ENCODE data around the gene LRMDA. TPM values are rescaled to one million over a fixed set of nuclear protein-coding genes. Genes with fewer than 3 reads are reported as not detected.

Gene LRMDA
- total RNA-seq, 1 experiment from 2014 or later = not detected

DNA sequence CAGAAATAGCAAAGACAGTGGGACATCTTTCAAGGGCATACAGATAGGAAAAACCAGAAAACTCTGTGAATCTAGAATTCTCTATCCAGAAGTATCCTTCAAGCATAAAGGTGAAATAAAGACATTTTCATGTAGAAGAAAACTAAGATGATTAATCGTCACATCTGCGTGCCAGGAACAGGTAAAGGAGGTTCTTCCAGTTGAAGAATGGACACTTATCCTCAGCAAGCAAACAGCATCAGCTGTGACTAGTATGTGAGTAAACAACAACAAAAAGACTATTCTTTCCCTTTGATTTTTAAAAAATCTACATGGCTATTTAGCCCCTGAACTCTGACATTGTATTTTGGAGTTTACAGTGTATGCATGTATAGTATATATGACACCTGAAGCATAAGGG lies 124.9 kb downstream of the LRMDA start:
- H3K4me1 ChIP-seq (ENCODE audit: low read length) = no peaks in the 10 kb centered on the region
- H3K27me3 ChIP-seq (ENCODE audit: low read length) = no peaks in the 10 kb centered on the region
- H3K4me2 ChIP-seq (ENCODE audit: low read depth, low read length, poor library complexity, severe bottlenecking) = no peak overlapping the region
- H3K9me3 ChIP-seq (ENCODE audit: low read length) = no peaks in the 10 kb centered on the region
- no peaks in the 10 kb centered on the region for H3K79me2 ChIP-seq (ENCODE audit: low read length)
- H2AFZ ChIP-seq (ENCODE audit: low read length) = no peak overlapping the region
- H3K36me3 ChIP-seq (ENCODE audit: insufficient read depth, low read length) = no peaks in the 10 kb centered on the region
- no peak overlapping the region for H3K4me3 ChIP-seq (ENCODE audit: low read length)
- H4K20me1 ChIP-seq (ENCODE audit: insufficient read depth, low read depth, low read length) = no peaks in the 10 kb centered on the region
- no peaks in the 10 kb centered on the region for H3K9me2 ChIP-seq (replicated peaks; ENCODE audit: insufficient read depth, low read length)
- H3K27ac ChIP-seq (ENCODE audit: low read length) = no peak overlapping the region
- H3K9ac ChIP-seq (ENCODE audit: low read length) = no peak overlapping the region
- DNase-seq = no peak

DNA sequence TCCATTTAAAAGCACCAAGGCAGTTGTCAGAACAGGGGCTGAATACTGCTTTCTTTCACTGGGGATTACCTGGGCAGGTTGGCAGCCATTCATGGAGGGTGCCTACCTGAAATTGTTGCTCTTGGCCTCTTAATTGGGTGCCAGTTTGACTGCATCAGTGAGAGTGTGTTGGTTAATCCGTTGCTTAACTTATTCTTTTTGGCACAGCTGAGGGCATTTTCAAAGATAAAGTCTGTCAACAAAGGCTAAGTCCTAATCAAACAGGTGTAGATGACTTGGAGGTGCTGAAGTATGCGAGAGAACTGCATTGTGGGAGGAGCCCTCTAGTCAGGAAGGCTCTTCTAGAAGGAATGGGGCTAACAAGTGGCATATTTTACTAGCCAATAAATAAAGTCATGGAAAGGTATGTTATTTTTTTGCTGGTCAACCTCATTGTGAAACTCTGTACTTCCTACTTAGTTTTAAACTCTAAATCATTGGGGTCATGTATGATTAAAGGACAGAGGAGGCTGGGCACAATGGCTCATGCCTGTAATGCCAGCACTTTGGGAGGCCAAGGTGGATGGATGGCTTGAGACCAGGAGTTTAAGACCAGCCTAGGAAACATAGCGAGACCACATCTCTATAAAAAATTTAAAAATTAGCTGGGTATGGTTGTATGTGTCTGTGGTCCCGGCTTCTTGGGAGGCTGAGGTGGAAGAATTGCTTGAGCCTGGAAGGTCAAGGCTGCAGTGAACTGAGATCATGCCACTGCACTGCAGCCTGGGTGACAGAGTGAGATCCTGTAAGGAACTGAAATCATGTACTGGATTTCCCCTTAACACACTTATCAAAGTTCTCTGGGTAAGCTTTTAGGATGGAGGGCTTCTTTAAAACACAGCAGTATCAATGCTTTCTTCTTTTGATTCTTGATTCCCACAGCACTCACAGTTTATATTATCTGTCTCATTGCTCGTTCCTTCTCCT lies 134.1 kb downstream of the LRMDA start:
- Histone ChIP-seq H3K27ac (ENCODE audit: low read length) (no peak overlapping the region), H3K9me3 (ENCODE audit: low read length) (no peaks in the 10 kb centered on the region)

DNA sequence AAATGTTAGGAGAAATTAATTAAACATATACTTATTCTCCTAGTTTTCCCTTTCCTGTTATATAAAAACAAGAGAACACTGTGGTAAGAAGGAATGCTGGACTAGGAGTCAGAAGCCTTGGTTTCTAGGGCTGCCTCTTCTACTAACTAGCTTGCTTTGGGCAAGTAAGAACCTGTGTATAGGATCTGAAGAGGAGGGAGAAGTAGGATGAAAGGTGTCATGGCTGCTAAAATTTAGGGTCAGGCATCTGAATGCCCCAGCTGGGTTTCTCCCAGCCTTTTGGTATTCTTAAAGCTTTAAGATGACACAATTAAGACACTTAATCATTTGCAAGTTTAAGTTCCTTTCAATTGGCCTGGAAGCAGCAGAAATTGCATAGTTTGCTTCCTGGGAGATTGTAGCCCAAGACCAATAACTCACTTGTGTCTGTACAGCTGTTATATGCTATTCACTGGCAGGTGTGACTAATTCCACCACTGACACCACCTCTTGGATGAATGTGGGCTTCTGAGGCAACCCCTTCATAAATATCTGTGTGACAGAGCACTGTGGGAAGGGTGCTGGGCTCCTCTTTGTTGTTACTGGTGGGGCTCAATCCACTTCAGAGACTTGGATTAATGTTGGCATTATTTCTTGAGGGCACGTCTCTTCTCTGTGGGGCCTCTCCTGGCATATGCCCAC lies 137.2 kb downstream of the LRMDA start:
- Histone ChIP-seq H3K9me2 (replicated peaks; ENCODE audit: insufficient read depth, low read length) (no peaks in the 10 kb centered on the region), H3K9me3 (ENCODE audit: low read length) (peaks cover 7% of the 10 kb centered on the region), H3K4me2 (ENCODE audit: low read depth, low read length, poor library complexity, severe bottlenecking) (no peak overlapping the region), H3K4me1 (ENCODE audit: low read length) (no peaks in the 10 kb centered on the region), H3K27ac (ENCODE audit: low read length) (no peak overlapping the region), H3K36me3 (ENCODE audit: insufficient read depth, low read length) (no peaks in the 10 kb centered on the region), H4K20me1 (ENCODE audit: insufficient read depth, low read depth, low read length) (no peaks in the 10 kb centered on the region), H3K27me3 (ENCODE audit: low read length) (peaks cover 4% of the 10 kb centered on the region; the same call in 1 of the 2 replicates), H2AFZ (ENCODE audit: low read length) (no peak overlapping the region), H3K4me3 (ENCODE audit: low read length) (no peak overlapping the region), H3K79me2 (ENCODE audit: low read length) (no peaks in the 10 kb centered on the region), H3K9ac (ENCODE audit: low read length) (no peak overlapping the region)
- DNase-seq = no peak

More for the DNA sequence above, 134.1 kb downstream of the LRMDA start:
- no peaks in the 10 kb centered on the region for H3K27me3 ChIP-seq (ENCODE audit: low read length)
- no peak overlapping the region for H3K4me2 ChIP-seq (ENCODE audit: low read depth, low read length, poor library complexity, severe bottlenecking)
- H4K20me1 ChIP-seq (ENCODE audit: insufficient read depth, low read depth, low read length) = no peaks in the 10 kb centered on the region
- no peak overlapping the region for H2AFZ ChIP-seq (ENCODE audit: low read length)
- H3K36me3 ChIP-seq (ENCODE audit: insufficient read depth, low read length) = no peaks in the 10 kb centered on the region
- H3K79me2 ChIP-seq (ENCODE audit: low read length) = no peaks in the 10 kb centered on the region
- H3K4me1 ChIP-seq (ENCODE audit: low read length) = no peaks in the 10 kb centered on the region
- H3K9me2 ChIP-seq (replicated peaks; ENCODE audit: insufficient read depth, low read length) = no peaks in the 10 kb centered on the region
- no peak overlapping the region for H3K9ac ChIP-seq (ENCODE audit: low read length)
- no peak for DNase-seq
- no peak overlapping the region for H3K4me3 ChIP-seq (ENCODE audit: low read length)

DNA sequence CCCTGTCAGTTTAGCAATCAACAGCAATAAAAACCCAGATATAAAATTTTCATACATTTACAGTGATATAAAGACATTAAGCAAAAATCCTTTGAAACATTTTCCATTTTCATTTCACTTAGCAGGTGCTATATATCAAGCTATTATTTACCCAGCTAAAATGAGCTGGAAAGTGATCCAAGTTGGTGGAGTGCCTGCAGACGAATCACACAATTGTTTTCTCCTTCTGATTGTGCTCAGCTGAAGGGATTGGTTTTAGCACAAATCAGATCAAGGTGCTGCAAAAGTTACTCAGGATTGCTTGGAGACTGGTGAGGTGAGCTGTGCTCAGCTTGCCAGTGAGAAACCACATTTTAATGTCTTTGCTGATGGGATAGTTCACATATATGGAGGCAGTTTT lies 138.1 kb downstream of the LRMDA start:
- peaks cover 7% of the 10 kb centered on the region for H3K9me3 ChIP-seq (ENCODE audit: low read length)
- no peak overlapping the region for H2AFZ ChIP-seq (ENCODE audit: low read length)
- H3K27ac ChIP-seq (ENCODE audit: low read length) = no peak overlapping the region
- no peaks in the 10 kb centered on the region for H3K36me3 ChIP-seq (ENCODE audit: insufficient read depth, low read length)
- H4K20me1 ChIP-seq (ENCODE audit: insufficient read depth, low read depth, low read length) = no peaks in the 10 kb centered on the region
- no peak for DNase-seq
- no peaks in the 10 kb centered on the region for H3K9me2 ChIP-seq (replicated peaks; ENCODE audit: insufficient read depth, low read length)
- no peaks in the 10 kb centered on the region for H3K4me1 ChIP-seq (ENCODE audit: low read length)
- no peak overlapping the region for H3K4me3 ChIP-seq (ENCODE audit: low read length)
- H3K9ac ChIP-seq (ENCODE audit: low read length) = no peak overlapping the region
- peaks cover 4% of the 10 kb centered on the region; the same call in 1 of the 2 replicates for H3K27me3 ChIP-seq (ENCODE audit: low read length)
- no peak overlapping the region for H3K4me2 ChIP-seq (ENCODE audit: low read depth, low read length, poor library complexity, severe bottlenecking)
- H3K79me2 ChIP-seq (ENCODE audit: low read length) = no peaks in the 10 kb centered on the region

DNA sequence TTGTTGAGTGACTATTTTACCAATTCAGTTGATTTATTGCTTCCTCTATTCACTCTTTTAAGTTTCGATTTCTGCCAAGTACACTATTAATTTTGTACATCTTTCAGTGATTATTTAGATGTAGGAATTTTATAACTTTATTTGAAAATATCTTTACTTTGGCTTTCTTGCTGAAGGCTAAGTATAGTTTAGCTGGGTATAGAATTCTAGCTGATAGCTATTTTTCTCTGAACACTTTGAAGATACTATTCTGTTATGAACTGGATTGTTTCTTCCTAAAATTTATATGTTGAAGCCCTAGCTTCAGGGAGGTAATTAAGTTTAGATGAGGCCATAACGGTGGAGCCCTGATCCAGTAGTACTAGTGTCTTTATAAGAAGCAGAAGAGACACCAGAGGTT lies 141.1 kb downstream of the LRMDA start:
- no peak overlapping the region for H3K27ac ChIP-seq (ENCODE audit: low read length)
- H3K4me1 ChIP-seq (ENCODE audit: low read length) = no peaks in the 10 kb centered on the region
- no peak overlapping the region for H3K4me2 ChIP-seq (ENCODE audit: low read depth, low read length, poor library complexity, severe bottlenecking)
- H3K9me2 ChIP-seq (replicated peaks; ENCODE audit: insufficient read depth, low read length) = no peaks in the 10 kb centered on the region
- no peaks in the 10 kb centered on the region for H3K79me2 ChIP-seq (ENCODE audit: low read length)
- no peaks in the 10 kb centered on the region for H4K20me1 ChIP-seq (ENCODE audit: insufficient read depth, low read depth, low read length)
- H3K27me3 ChIP-seq (ENCODE audit: low read length) = peaks cover 4% of the 10 kb centered on the region; the same call in 1 of the 2 replicates
- H3K9ac ChIP-seq (ENCODE audit: low read length) = no peak overlapping the region
- no peaks in the 10 kb centered on the region for H3K36me3 ChIP-seq (ENCODE audit: insufficient read depth, low read length)
- no peak overlapping the region for H3K4me3 ChIP-seq (ENCODE audit: low read length)
- no peak overlapping the region for H2AFZ ChIP-seq (ENCODE audit: low read length)
- DNase-seq = no peak
- peaks cover 7% of the 10 kb centered on the region for H3K9me3 ChIP-seq (ENCODE audit: low read length)

DNA sequence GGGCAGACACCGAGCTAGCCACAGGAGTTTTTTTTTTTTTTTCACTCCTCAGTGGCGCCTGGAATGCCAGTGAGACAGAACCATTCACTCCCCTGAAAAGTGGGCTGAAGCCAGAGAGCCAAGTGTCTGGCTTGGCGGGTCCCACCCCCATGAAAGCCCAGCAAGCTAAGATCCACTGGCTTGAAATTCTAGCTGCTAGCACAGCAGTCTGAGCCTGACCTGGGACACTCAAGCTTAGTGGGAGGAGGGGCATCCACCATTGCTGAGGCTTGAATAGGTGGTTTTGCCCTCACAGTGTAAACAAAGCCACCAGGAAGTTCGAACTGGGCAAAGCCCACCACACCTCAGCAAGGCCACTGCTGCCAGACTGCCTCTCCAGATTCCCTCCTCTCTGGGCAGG lies 144.5 kb downstream of the LRMDA start:
- Histone ChIP-seq H2AFZ (ENCODE audit: low read length) (no peak overlapping the region), H3K27me3 (ENCODE audit: low read length) (peaks cover 4% of the 10 kb centered on the region; the same call in 1 of the 2 replicates), H3K79me2 (ENCODE audit: low read length) (no peaks in the 10 kb centered on the region), H3K27ac (ENCODE audit: low read length) (no peak overlapping the region), H3K4me3 (ENCODE audit: low read length) (no peak overlapping the region), H3K36me3 (ENCODE audit: insufficient read depth, low read length) (no peaks in the 10 kb centered on the region), H3K9me3 (ENCODE audit: low read length) (peaks cover 7% of the 10 kb centered on the region), H3K4me1 (ENCODE audit: low read length) (no peaks in the 10 kb centered on the region), H3K4me2 (ENCODE audit: low read depth, low read length, poor library complexity, severe bottlenecking) (no peak overlapping the region), H3K9ac (ENCODE audit: low read length) (no peak overlapping the region), H4K20me1 (ENCODE audit: insufficient read depth, low read depth, low read length) (no peaks in the 10 kb centered on the region), H3K9me2 (replicated peaks; ENCODE audit: insufficient read depth, low read length) (no peaks in the 10 kb centered on the region)
- DNase-seq = no peak

DNA sequence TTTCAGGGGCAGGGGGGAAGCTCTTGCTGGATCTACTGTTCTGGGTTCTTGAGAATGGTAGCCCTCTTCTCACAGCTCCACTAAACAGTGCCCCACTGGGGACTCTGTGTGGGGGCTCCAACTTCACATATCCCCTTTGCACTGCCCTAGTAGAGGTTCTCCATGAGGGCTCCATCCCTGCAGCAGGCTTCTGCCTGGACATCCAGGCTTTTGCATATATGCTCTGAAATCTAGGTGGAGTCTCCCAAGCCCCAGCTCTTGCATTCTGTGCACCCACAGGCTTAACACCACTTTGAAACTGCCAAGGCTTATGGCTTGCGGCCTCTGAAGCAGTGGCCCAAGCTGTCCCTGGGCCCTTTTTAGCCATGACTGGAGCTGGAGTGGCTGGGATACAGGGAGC lies 150.7 kb downstream of the LRMDA start:
- Histone ChIP-seq H3K9me2 (replicated peaks; ENCODE audit: insufficient read depth, low read length) (no peaks in the 10 kb centered on the region), H3K9ac (ENCODE audit: low read length) (no peak overlapping the region), H3K4me3 (ENCODE audit: low read length) (no peak overlapping the region), H3K36me3 (ENCODE audit: insufficient read depth, low read length) (no peaks in the 10 kb centered on the region), H3K4me1 (ENCODE audit: low read length) (no peaks in the 10 kb centered on the region), H2AFZ (ENCODE audit: low read length) (no peak overlapping the region), H3K9me3 (ENCODE audit: low read length) (peaks cover 4% of the 10 kb centered on the region; the same call in 1 of the 2 replicates), H3K27me3 (ENCODE audit: low read length) (no peaks in the 10 kb centered on the region; the same call in 1 of the 2 replicates), H3K27ac (ENCODE audit: low read length) (no peak overlapping the region), H3K79me2 (ENCODE audit: low read length) (no peaks in the 10 kb centered on the region), H3K4me2 (ENCODE audit: low read depth, low read length, poor library complexity, severe bottlenecking) (no peak overlapping the region), H4K20me1 (ENCODE audit: insufficient read depth, low read depth, low read length) (no peaks in the 10 kb centered on the region)
- no peak for DNase-seq

DNA sequence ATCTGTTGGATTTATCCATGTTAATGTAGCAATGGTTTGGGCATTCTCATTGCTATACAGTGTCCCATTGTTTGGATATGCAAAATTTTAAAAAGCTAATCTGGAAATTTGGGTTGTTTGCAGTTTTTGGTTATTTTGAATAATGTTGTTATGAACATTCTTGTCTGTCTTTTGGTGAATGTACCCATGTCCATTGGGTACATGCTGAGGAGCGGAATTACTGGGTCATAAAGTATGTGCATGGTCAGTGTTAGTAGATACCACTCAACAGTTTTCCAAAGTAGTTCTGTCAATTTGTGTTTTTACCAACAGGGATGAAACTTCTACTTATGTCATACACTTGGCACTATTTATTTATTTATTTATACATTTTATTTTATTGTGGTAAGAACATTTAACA lies 153.9 kb downstream of the LRMDA start:
- Histone ChIP-seq H3K9ac (ENCODE audit: low read length) (no peak overlapping the region), H3K4me2 (ENCODE audit: low read depth, low read length, poor library complexity, severe bottlenecking) (no peak overlapping the region), H3K36me3 (ENCODE audit: insufficient read depth, low read length) (no peaks in the 10 kb centered on the region), H3K27ac (ENCODE audit: low read length) (no peak overlapping the region), H3K4me3 (ENCODE audit: low read length) (no peak overlapping the region), H3K79me2 (ENCODE audit: low read length) (no peaks in the 10 kb centered on the region), H2AFZ (ENCODE audit: low read length) (no peak overlapping the region), H3K9me2 (replicated peaks; ENCODE audit: insufficient read depth, low read length) (no peaks in the 10 kb centered on the region), H4K20me1 (ENCODE audit: insufficient read depth, low read depth, low read length) (no peaks in the 10 kb centered on the region), H3K4me1 (ENCODE audit: low read length) (no peaks in the 10 kb centered on the region), H3K9me3 (ENCODE audit: low read length) (peaks cover 4% of the 10 kb centered on the region; the same call in 1 of the 2 replicates), H3K27me3 (ENCODE audit: low read length) (no peaks in the 10 kb centered on the region; the same call in 1 of the 2 replicates)
- DNase-seq = no peak
